ENCODE data around the gene USP20. TPM values are rescaled to one million over a fixed set of nuclear protein-coding genes. Genes with fewer than 3 reads are reported as not detected.
A peak's percentile ranks its signal among the peaks of the same experiment; 100 is the strongest.

Gene USP20
- total and polyA plus RNA-seq, 4 donors = 11.4 to 38.9 (median 24.0) TPM

DNA sequence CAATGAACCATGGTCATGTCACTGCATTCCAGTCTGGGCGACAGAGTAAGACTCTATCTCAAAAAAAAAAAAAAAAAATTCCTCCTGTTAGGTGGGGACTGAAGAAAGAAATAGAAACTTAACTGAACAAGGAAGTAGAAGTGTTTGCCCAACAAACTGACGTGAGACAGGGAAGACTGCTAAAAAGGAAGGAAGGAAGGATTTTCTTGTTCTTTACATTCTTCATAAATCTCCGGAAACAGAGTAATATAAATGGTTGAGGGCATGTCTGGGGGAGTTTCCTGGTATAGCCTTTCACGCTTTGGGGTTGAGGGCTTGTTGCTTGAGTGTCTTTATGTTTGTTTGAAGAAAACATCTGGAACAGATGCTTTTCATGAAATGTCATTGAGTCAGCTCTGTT lies 29.2 kb upstream of the USP20 start:
- DNase-seq (ENCODE audit: low read depth in 4 of 6, low spot score in 6 of 6) = no peak
- no peak overlapping the region for H3K4me3 ChIP-seq (ENCODE audit: low read depth, low read length)

DNA sequence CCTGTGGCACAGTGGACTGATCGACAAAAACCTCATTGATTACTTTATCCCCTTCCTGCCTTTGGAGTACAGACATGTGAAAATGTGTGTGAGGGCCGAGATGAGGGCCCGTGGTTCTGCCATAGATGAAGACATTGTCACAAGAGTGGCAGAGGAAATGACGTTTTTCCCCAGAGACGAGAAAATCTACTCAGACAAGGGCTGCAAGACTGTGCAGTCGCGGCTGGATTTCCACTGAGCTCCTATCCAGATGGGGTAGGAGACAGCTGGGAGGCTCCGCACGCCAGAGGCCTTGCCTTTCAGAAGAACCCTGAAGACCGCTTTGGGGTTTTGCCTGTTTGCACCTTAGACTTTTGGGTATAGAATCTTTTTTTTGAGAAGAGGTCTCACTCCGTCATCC lies 25.9 kb upstream of the USP20 start:
- Histone ChIP-seq H3K27me3 (ENCODE audit: control insufficient read depth, insufficient read depth, low read length) (no peaks in the 10 kb centered on the region), H3K9me3 (ENCODE audit: control insufficient read depth, insufficient read depth, low read length) (no peaks in the 10 kb centered on the region), H3K36me3 (ENCODE audit: control insufficient read depth, insufficient read depth, low read length) (peaks cover 66% of the 10 kb centered on the region), H3K27ac (ENCODE audit: low read depth, low read length) (no peak overlapping the region), H3K4me1 (ENCODE audit: control insufficient read depth, insufficient read depth, low read length) (peaks cover 10% of the 10 kb centered on the region), H3K4me3 (ENCODE audit: low read depth, low read length) (no peak overlapping the region)
- DNase-seq (ENCODE audit: low read depth in 4 of 6, low spot score in 6 of 6) = peak in 2 of 6 donors; percentile 7 to 33
- WGBS (ENCODE audit: insufficient coverage) = 60% methylated on average over 10 of the region's 11 CpGs

More for the DNA sequence above, 29.2 kb upstream of the USP20 start:
- H3K27ac ChIP-seq (ENCODE audit: low read depth, low read length) = no peak overlapping the region
- no peaks in the 10 kb centered on the region for H3K27me3 ChIP-seq (ENCODE audit: control insufficient read depth, insufficient read depth, low read length)
- peaks cover 45% of the 10 kb centered on the region for H3K36me3 ChIP-seq (ENCODE audit: control insufficient read depth, insufficient read depth, low read length)
- WGBS (ENCODE audit: insufficient coverage) = 73% methylated on average over 3 of the region's 4 CpGs
- no peaks in the 10 kb centered on the region for H3K9me3 ChIP-seq (ENCODE audit: control insufficient read depth, insufficient read depth, low read length)
- H3K4me1 ChIP-seq (ENCODE audit: control insufficient read depth, insufficient read depth, low read length) = peaks cover 20% of the 10 kb centered on the region

DNA sequence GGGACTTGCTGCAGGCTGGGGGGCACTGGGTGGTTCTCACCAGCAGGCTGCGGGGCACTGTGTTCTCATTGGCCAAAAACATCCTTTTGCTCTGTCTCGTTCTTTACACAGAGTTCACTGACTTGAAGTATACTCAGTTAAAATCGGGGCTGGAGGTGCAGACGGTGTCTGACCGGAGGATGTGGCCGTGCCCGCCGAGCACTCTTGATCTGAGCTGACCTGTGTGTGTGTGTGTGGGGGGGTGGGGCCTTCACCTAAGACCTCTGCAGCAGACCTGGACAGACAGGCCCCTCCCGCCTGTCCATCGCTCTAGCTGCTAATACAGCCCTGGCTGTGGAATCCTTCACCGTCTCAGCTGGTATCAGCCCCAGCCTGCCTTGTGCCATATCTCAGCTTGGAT lies 25.1 kb upstream of the USP20 start:
- no peak overlapping the region for H3K4me3 ChIP-seq (ENCODE audit: low read depth, low read length)
- no peaks in the 10 kb centered on the region for H3K9me3 ChIP-seq (ENCODE audit: control insufficient read depth, insufficient read depth, low read length)
- WGBS (ENCODE audit: insufficient coverage) = 87% methylated on average over 9 of the region's 11 CpGs
- peaks cover 9% of the 10 kb centered on the region for H3K4me1 ChIP-seq (ENCODE audit: control insufficient read depth, insufficient read depth, low read length)
- peaks cover 71% of the 10 kb centered on the region for H3K36me3 ChIP-seq (ENCODE audit: control insufficient read depth, insufficient read depth, low read length)
- no peak overlapping the region for H3K27ac ChIP-seq (ENCODE audit: low read depth, low read length)
- DNase-seq (ENCODE audit: low read depth in 4 of 6, low spot score in 6 of 6) = no peak
- H3K27me3 ChIP-seq (ENCODE audit: control insufficient read depth, insufficient read depth, low read length) = no peaks in the 10 kb centered on the region

DNA sequence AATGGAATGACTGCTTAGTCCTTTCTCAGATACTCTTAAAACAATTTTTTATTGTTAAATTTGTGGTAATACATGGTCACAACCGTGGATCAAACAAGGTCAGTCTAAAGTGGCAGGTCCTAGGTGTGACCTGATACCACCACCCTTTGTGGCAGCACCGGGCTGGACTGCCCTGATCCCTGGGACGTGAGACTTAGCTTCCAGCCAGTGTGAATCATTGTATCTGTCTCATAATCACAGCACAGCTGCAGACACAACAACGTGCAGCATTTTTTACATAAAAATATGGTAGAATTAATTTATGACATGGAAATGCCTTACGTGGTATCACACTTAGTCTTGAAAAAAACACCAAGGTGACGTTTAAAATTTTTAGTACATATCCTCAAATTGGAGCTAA lies 24.5 kb upstream of the USP20 start:
- no peaks in the 10 kb centered on the region for H3K9me3 ChIP-seq (ENCODE audit: control insufficient read depth, insufficient read depth, low read length)
- H3K27ac ChIP-seq (ENCODE audit: low read depth, low read length) = no peak overlapping the region
- WGBS (ENCODE audit: insufficient coverage) = 80% methylated on average over 1 of the region's 6 CpGs
- no peak overlapping the region for H3K4me3 ChIP-seq (ENCODE audit: low read depth, low read length)
- peaks cover 74% of the 10 kb centered on the region for H3K36me3 ChIP-seq (ENCODE audit: control insufficient read depth, insufficient read depth, low read length)
- DNase-seq (ENCODE audit: low read depth in 4 of 6, low spot score in 6 of 6) = no peak
- H3K27me3 ChIP-seq (ENCODE audit: control insufficient read depth, insufficient read depth, low read length) = no peaks in the 10 kb centered on the region
- H3K4me1 ChIP-seq (ENCODE audit: control insufficient read depth, insufficient read depth, low read length) = peaks cover 9% of the 10 kb centered on the region

DNA sequence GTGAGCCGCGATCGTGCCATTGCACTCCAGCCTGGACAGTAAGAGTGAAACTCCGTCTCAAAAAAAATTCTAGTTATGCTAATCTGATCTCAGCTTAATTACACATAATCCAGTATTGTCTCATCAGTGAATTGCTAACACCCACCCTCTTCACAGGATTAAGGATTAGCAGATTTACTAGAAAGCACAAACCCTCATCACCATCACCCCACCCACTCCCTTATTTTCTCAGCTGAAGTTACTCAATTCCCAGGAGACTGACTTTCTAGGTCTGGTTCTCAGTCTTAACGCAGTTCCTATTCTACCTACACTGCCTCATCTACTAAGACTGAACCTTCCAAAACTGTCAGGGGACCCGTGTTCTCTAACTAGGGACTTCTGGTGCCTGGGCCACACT lies 23.3 kb upstream of the USP20 start:
- H3K4me1 ChIP-seq (ENCODE audit: control insufficient read depth, insufficient read depth, low read length) = peaks cover 9% of the 10 kb centered on the region
- WGBS (ENCODE audit: insufficient coverage) = 84% methylated on average over 6 of the region's 6 CpGs
- H3K27ac ChIP-seq (ENCODE audit: low read depth, low read length) = no peak overlapping the region
- no peak overlapping the region for H3K4me3 ChIP-seq (ENCODE audit: low read depth, low read length)
- no peaks in the 10 kb centered on the region for H3K27me3 ChIP-seq (ENCODE audit: control insufficient read depth, insufficient read depth, low read length)
- H3K36me3 ChIP-seq (ENCODE audit: control insufficient read depth, insufficient read depth, low read length) = peaks cover 75% of the 10 kb centered on the region
- DNase-seq (ENCODE audit: low read depth in 4 of 6, low spot score in 6 of 6) = no peak
- no peaks in the 10 kb centered on the region for H3K9me3 ChIP-seq (ENCODE audit: control insufficient read depth, insufficient read depth, low read length)

DNA sequence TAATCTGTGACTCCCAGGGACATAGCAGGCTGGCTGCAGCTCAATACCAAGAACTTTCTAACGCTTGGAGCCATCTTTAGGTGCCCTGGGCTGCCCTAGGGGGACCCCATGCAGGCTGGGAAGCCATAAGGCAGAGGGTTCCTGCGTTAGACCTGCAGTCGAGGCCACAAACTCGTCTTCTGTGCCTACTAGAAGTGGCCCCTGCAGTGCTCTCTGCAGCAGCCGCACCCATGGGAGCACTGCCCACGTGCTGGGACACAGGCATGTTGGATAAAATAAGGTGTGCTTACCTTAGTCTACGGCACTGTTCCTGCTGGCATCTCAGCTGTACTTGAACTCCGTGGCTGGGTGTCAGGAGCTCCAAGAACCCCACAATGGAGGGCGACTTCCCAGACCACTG lies 22.9 kb upstream of the USP20 start:
- no peak overlapping the region for H3K4me3 ChIP-seq (ENCODE audit: low read depth, low read length)
- peaks cover 9% of the 10 kb centered on the region for H3K4me1 ChIP-seq (ENCODE audit: control insufficient read depth, insufficient read depth, low read length)
- WGBS (ENCODE audit: insufficient coverage) = 89% methylated on average over 9 of the region's 9 CpGs
- peaks cover 76% of the 10 kb centered on the region for H3K36me3 ChIP-seq (ENCODE audit: control insufficient read depth, insufficient read depth, low read length)
- H3K9me3 ChIP-seq (ENCODE audit: control insufficient read depth, insufficient read depth, low read length) = no peaks in the 10 kb centered on the region
- no peaks in the 10 kb centered on the region for H3K27me3 ChIP-seq (ENCODE audit: control insufficient read depth, insufficient read depth, low read length)
- no peak overlapping the region for H3K27ac ChIP-seq (ENCODE audit: low read depth, low read length)
- DNase-seq (ENCODE audit: low read depth in 4 of 6, low spot score in 6 of 6) = no peak

DNA sequence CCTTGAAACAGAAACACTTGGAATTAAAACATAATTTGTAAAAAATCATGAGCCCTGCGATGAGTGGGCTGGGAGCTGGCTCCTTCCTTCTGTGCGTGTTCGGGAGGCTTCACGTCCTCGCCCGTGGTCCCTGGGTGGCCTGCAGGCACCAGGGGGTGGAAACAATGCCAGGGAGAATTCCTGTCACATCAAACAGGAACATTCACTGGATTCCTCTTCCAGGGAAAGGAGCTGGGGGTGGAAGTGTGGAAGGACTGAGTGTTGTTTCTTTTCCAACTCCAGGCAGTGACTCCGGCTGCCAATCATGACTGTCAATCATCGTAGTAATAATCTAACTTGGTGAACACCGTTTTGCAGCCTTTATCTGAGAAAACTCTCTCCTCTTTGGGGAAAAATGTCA lies 21.6 kb upstream of the USP20 start:
- no peak for DNase-seq (ENCODE audit: low read depth in 4 of 6, low spot score in 6 of 6)
- Histone ChIP-seq H3K27ac (ENCODE audit: low read depth, low read length) (no peak overlapping the region), H3K9me3 (ENCODE audit: control insufficient read depth, insufficient read depth, low read length) (no peaks in the 10 kb centered on the region), H3K27me3 (ENCODE audit: control insufficient read depth, insufficient read depth, low read length) (no peaks in the 10 kb centered on the region), H3K4me1 (ENCODE audit: control insufficient read depth, insufficient read depth, low read length) (peaks cover 9% of the 10 kb centered on the region), H3K4me3 (ENCODE audit: low read depth, low read length) (no peak overlapping the region), H3K36me3 (ENCODE audit: control insufficient read depth, insufficient read depth, low read length) (peaks cover 83% of the 10 kb centered on the region)
- WGBS (ENCODE audit: insufficient coverage) = 86% methylated on average over 4 of the region's 9 CpGs

DNA sequence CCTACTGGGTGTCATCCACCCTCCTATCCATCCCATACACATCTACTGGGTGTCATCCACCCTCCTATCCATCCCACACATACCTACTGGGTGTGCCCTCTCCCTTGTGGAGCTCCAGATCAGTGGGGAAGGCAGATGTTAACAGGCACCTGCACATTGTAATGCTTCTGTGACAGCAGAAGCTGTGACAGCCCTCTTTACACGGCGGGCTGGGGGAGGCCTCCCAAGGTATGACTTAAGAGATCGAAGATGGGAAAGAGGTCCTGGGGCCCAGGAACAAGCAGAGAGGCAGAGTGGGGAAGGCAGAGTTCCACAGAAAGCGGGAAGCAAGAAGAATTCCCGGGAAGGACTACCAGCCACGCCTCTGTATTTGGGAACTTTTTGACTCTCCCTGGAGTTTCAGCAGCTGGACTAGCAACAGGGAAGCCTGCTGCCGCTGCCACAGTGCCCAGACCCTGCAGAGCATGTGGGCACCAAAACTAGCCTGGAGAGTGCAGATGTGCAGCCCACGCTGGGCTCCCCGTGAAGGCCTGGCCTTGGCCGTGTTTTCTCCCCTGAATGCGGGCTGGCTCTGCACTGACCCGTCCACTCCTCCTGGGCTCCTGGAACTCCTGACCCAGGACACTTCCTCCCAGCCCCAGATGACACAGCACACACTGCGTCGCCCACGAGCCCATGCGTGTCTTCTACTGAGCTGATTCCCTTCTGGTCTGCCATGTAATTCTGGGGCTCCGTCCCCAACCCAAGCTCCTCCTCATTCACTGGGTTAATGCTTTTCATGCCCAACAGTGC lies 20.6 kb upstream of the USP20 start:
- 94% methylated on average over 17 of the region's 17 CpGs for WGBS (ENCODE audit: insufficient coverage)
- Histone ChIP-seq H3K27me3 (ENCODE audit: control insufficient read depth, insufficient read depth, low read length) (no peaks in the 10 kb centered on the region), H3K4me3 (ENCODE audit: low read depth, low read length) (no peak overlapping the region), H3K27ac (ENCODE audit: low read depth, low read length) (no peak overlapping the region), H3K4me1 (ENCODE audit: control insufficient read depth, insufficient read depth, low read length) (peaks cover 7% of the 10 kb centered on the region), H3K9me3 (ENCODE audit: control insufficient read depth, insufficient read depth, low read length) (no peaks in the 10 kb centered on the region), H3K36me3 (ENCODE audit: control insufficient read depth, insufficient read depth, low read length) (peaks cover 82% of the 10 kb centered on the region)
- DNase-seq (ENCODE audit: low read depth in 4 of 6, low spot score in 6 of 6) = no peak

DNA sequence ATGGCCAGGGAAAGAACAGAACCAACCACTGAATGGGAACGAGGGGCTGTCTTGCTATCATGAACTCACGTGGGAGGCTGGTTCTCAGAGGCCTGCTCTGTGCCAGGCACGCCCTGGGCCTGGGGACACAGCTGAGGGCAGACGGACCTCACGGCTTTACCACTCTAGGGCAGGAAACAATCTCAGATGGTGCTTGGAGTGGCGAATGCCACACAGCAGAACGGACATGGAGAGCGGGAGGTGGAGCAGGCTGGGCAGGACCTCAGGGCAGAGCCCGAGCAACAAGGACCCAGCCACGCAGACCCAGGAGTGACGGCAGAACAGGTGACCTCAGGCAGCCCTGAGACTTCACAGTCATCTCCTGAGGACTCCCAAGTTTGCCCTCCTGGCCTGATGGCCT lies 20.0 kb upstream of the USP20 start:
- Histone ChIP-seq H3K4me3 (ENCODE audit: low read depth, low read length) (no peak overlapping the region), H3K36me3 (ENCODE audit: control insufficient read depth, insufficient read depth, low read length) (peaks cover 80% of the 10 kb centered on the region), H3K4me1 (ENCODE audit: control insufficient read depth, insufficient read depth, low read length) (peaks cover under 1% of the 10 kb centered on the region), H3K27ac (ENCODE audit: low read depth, low read length) (no peak overlapping the region), H3K9me3 (ENCODE audit: control insufficient read depth, insufficient read depth, low read length) (no peaks in the 10 kb centered on the region), H3K27me3 (ENCODE audit: control insufficient read depth, insufficient read depth, low read length) (no peaks in the 10 kb centered on the region)
- no peak for DNase-seq (ENCODE audit: low read depth in 4 of 6, low spot score in 6 of 6)
- WGBS (ENCODE audit: insufficient coverage) = 93% methylated on average over 11 of the region's 11 CpGs

Data from spinal cord (tissue), 10 donors.